WI38 (cell line): ENCODE data around the gene SCAF4.

Experiments
- H3K4me3 ChIP-seq: 2 replicates; pipeline ENCODE4 v1.5.1; 2011; ENCODE audit warnings: low read depth, mild to moderate bottlenecking, control low read depth, low read length
- TF ChIP-seq, protein P1 (sequence below): IDR thresholded peaks from 2 replicates; pipeline ENCODE4 v1.5.1; 2012; ENCODE audit warnings: low read depth, mild to moderate bottlenecking, control low read depth, low read length

Gene SCAF4

DNA sequence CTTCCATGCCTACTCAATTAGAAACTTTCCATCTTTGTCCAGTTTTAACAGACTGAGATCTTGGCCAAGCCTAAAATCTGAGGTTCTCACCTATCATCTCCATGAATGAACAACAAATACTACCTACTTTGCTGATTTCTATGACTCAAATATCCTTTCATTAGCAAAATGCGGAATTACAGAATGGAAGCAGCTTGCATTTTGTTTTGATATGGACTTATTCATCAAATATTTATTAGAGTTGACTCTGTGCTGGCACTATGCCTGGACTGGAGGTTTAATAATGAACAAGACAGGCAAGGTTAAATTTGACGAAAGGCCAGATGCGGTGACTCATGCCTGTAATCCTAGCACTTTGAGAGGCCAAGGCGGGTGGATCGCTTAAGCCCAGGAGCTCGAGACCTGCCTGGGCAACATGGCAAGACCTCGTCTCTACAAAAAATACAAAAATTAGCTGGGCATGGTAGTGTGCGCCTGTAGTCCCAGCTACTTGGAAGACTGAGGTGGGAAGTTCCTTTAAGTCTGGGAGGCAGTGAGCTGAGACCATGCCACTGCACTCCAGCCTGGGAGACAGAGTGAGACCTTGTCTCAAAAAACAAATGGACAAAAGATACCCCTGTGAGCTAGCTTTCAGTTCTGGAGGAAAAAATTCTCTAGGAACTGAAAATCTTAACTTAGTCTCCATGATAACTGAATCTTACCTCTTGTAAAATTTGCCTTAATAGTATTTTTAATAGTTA, 101.8 kb downstream of the SCAF4 start:
- no peak overlapping the region for H3K4me3 ChIP-seq
- TF ChIP-seq, protein P1, sequence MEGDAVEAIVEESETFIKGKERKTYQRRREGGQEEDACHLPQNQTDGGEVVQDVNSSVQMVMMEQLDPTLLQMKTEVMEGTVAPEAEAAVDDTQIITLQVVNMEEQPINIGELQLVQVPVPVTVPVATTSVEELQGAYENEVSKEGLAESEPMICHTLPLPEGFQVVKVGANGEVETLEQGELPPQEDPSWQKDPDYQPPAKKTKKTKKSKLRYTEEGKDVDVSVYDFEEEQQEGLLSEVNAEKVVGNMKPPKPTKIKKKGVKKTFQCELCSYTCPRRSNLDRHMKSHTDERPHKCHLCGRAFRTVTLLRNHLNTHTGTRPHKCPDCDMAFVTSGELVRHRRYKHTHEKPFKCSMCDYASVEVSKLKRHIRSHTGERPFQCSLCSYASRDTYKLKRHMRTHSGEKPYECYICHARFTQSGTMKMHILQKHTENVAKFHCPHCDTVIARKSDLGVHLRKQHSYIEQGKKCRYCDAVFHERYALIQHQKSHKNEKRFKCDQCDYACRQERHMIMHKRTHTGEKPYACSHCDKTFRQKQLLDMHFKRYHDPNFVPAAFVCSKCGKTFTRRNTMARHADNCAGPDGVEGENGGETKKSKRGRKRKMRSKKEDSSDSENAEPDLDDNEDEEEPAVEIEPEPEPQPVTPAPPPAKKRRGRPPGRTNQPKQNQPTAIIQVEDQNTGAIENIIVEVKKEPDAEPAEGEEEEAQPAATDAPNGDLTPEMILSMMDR: no peak

DNA sequence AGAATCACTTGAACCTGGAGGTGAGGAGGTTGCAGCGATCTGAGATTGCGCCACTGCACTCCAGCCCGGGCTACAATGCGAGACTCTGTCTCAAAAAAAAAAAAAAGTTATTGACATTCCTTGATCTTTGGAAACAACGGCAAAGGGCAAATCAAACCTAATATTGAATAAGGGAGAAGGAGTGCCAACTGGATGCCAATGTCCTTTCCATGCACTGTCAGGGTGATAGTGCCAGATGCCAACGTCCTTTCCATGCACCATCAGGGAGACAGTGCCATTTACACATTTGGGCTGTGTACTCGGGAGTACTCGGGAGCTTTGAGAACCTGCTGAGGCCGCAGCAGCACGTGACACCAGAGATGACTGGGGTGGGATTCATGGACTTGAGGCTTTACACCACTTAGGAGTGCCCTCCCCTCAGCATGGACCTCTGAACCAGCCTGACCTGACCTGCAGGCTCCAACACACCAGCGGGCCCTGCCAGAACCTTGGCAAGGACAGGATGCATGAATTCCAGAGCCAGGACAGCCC, 106.9 kb downstream of the SCAF4 start:
- H3K4me3 ChIP-seq: no peak overlapping the region
- TF ChIP-seq, protein P1: no peak

DNA sequence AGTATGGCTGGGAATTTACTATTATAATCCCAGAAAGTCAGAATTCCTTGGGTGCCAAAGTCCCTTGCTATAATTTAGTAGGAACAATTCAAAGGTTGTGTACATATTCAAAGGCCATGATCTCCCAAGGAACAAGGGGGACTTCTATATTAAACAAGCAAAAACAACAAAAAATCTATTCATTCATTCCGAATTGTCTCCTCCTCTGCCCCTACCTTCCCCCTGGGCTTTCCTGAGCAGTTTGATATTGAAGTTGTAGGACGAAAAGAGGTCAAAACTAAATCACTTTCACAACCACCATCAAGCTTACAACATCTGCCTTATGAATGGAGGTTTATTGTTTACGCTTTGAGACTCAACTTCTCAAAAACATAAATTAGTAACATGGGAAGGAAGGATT, 107.7 kb downstream of the SCAF4 start:
- TF ChIP-seq, protein P1: no peak
- H3K4me3 ChIP-seq: no peak overlapping the region

DNA sequence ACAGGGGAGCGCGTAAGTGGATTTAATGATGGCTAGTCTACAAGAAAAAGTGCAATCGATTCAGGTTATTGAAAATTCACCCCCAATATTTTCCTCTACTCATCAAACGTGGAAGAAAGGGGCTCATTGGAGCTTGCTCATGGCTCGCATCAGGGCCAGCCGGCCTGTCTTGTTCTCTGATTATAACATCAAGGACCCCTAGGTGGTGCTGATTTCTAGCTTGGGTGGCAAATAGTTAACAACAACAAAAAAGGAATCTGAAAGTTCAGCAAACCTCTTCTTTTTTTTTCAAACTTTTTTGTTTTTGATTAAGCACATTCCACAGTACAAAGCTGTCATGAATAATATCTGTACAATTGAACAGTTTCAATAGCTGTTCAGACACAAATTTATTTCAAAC, 108.3 kb downstream of the SCAF4 start:
- TF ChIP-seq, protein P1: no peak

DNA sequence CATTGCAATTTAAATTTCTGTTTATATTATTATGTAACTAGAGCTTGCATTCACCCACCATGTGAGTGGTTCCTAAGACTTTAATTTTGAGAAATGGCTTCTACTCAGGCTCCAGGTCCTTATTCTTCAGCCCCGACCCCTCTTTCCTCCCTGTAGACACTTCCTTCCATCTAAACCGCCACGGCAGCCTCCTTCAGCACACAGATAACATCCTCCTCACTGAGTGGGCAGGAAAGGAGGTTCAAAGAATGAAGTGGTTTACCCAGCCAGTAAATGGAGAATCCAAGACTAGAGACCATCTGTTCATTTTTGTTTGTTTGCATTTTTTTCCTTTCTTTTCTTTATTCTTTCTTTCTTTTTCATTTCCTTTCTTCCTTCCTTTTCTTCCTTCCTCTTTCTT, 109.5 kb downstream of the SCAF4 start:
- TF ChIP-seq, protein P1: no peak
- no peak overlapping the region for H3K4me3 ChIP-seq

More for the DNA sequence above, 108.3 kb downstream of the SCAF4 start:
- H3K4me3 ChIP-seq: no peak overlapping the region
